ENCODE measurements around the gene NUBP2.
"Not testable (repeated sequence)": the region's sequence is repeated elsewhere in the genome, so short reads cannot be mapped to it uniquely, and the experiment has no call there.

NUBP2 gene

DNA sequence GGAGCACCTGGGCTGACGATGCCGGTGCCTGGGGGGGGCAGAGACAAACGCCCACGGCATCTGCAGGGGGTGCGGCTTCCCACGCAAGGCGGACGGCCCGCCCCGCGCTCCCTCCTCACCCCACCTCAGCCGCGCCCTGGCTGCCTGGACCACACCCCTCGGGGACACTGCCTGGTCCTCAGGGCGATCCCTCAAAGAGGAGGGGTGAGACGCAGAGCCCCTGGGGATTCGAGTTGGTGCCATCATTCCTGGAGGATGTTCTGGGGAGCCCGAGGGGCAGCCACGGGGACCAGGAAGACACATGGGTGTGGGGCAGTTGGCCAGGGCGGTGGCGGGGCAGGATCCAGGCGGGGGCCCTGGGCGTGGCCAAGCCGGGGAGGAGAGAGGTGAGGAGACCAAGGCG, 6.9 kb downstream of the NUBP2 start:
- no peak for TF ChIP-seq POLR2A (IDR thresholded peaks at IDR 0.05; ENCODE audit: low read length)
- no peak for TF ChIP-seq GATA1 (IDR thresholded peaks at IDR 0.05; ENCODE audit: low read depth, low read length)
- no peak for DNase-seq

DNA sequence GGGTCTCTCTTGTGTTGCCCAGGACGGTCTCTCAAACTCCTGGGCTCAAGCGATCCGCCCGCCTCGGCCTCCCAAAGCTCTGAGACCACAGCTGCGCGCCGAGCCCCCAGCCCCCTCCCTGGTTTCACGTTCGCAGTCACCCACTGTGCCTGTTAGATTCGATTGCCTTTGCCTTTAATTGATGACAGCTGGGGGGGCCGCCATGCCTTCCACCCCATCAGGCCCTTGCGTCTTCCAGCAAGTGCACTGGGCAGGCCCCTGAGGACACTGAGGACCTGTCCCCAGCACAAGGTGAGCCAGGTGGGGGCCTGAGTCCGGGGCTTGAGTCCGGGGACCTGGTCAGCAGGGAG, 7.5 kb downstream of the NUBP2 start:
- no peak for DNase-seq

DNA sequence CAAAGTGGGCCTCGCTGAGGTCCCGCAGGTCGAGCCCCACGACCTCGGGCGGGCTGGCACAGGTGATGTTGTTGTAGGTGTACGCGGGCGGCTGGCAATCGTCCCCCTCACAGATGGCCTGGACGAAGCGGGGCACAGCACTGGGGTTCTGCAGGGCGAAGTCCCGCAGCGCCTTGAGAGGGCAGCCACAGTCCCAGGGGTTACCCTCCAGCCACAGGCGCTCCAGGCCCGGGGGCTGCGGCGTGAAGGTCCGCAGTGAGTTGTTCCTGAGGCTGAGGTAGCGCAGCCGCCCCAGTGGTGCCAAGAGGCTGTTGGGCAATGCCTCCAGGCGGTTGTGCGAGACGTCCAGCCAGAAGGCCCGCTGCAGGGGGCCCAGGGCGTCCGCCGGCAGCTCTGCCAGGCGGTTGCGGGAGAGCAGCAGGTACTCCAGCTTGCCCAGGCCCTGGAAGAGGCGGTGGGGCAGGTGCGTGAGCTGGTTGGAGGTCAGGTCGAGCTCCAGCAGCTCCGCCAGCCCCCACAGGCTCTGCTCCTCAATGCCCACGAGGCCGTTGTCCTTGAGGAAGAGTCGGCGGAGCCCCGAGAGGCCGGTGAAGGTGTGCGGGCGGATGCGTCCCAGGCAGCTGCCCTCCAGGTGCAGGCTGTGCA, 8.0 kb downstream of the NUBP2 start:
- DNase-seq, result no peak
- TF ChIP-seq POLR2A (IDR thresholded peaks at IDR 0.05; ENCODE audit: low read length) (no peak), GATA1 (IDR thresholded peaks at IDR 0.05; ENCODE audit: low read depth, low read length) (no peak)

More for the DNA sequence above, 7.5 kb downstream of the NUBP2 start:
- TF ChIP-seq POLR2A (IDR thresholded peaks at IDR 0.05; ENCODE audit: low read length) (no peak), GATA1 (IDR thresholded peaks at IDR 0.05; ENCODE audit: low read depth, low read length) (no peak)

DNA sequence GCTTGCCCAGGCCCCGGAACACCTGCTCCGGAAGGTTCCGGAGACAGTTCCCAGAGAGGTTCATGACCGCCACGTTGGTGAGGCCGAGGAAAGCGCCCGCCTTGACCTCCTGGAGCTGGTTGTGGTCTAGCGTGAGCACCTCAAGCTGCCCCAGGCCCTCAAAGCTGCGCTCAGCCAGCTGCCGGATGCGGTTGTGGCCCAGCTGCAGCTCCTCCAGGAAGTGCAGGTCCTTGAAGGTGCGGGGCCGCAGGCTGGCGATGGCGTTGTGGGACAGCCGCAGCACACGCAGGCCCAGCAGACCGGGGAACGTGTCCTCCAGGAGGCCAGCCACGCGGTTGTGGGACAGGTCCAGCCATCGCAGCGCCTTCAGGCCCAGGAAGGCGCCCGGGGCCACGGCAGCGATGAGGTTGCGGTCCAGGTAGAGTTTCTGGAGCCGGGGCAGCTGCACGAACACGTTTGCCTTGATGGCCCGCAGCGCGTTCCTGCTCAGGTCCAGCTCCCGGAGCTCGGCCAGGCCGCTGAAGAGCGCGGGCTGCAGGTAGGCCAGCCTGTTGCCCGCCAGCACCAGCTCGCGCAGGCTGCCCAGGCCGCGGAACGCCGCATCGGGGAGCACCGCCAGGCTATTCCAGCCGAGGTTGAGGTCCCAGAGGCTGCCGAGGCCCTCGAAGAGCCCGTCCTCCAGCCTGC, 8.6 kb downstream of the NUBP2 start:
- DNase-seq, result no peak
- TF ChIP-seq GATA1 (IDR thresholded peaks at IDR 0.05; ENCODE audit: low read depth, low read length) (no peak), POLR2A (IDR thresholded peaks at IDR 0.05; ENCODE audit: low read length) (no peak)

DNA sequence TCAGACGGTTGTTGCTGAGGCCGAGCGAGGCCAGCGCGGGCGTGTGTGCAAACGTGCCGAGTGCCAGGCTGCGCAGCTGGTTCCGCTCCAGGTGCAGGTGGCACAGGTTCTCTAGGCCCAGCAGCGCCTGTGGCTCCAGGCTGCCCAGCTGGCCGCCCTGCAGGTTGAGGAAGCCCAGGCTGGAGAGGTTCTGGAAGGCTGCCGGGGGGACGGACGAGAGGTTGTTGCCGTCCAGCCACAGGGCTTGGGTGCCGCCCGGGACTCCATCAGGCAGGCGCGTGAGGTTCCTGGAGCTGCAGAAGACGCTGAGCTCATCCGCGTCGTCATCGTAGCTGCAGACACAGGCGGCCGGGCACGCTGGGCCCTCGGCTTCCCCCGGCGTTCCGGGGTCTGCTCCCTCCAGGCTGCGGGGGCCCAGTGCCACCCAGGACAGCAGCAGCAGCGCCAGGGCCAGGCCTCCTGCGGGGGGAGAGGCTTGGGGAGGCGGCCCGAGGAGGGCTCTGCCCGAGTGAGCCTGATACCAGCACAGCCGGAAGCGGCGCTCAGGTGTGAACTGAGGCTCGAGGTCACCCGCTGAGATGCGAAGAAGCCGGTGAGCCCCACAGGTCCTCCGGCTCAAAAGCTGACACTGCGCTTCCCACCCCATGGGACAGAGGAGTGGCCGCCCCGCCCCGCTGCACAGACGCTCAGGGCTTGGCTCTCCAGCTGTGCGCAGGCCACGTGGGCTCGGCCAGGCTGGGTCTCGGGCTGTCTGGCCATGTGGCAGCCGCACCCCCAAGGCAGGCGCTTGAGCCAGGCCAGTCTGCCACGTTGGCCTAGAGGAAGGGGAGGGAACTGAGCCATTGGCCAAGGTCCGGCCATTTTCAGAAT, 9.4 kb downstream of the NUBP2 start:
- TF ChIP-seq GATA1 (IDR thresholded peaks at IDR 0.05; ENCODE audit: low read depth, low read length) (no peak), POLR2A (IDR thresholded peaks at IDR 0.05; ENCODE audit: low read length) (no peak)
- DNase-seq, result no peak

DNA sequence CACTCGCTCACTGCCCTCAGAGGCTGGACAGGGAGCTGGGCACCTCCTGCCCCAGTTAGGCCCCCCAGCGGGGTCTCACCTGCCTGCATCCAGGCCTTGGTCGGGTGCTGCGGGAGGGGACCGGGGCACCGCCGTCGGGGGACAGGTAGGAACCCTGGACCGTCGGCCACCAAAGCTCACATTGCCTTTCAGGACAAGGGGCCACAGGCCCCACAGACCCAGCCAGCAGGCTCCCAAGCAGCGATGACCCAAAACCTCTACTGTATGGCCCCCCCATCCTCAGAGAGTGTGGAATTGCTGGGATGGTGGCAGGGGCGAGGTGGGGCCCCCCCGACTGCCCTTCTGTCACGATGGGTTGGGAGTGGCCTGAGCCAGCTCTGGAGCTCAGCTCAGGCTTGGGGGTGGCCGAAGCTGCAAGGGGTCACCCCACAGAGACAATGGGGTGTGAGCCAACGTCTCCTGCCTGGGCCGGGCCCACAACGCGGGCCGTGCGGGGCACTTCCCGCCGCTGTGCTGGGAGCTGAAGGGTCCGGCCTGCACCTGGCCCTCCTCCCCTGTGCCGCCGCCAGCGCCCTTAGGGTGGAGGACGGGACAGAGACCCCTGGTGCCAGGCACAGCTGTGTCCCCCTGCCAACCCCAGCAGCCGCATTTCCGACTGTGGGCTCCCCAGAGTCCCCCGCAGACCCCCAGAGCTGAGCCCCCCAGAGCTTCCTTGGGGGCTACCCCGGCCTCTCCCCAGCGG, 10.2 kb downstream of the NUBP2 start:
- DNase-seq, result no peak

DNA sequence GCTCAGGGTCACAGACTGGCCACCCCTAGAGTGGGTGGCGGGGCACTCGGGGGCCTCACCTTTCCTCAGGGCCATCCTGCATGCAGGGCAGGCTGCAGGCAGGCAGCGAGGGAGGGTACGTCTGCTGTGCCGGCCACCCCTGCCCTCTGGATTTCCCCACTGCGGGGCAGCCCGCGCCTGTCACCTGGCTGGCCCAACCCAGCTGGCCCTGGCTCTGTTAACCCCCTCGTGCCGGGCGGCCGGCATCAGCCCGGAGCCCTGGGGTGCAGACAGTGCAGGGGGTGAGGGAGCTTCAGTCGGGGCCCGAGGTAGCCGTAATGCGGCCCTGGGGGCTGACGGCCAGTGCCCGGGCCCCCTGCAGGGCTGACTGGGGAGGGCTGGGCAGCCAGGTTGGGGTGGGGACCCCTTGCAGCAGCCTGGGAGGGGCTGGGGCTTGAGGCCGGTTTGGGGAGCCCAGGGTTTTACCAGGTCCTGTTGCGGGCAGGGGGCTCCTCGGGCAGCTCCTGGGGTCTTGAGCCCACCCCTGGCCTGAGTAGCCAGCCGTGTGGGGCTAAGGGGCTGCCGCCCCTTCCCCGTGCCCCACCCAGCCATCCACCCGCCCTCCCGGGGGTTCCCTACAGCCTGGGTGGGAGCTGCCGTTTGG, 10.9 kb downstream of the NUBP2 start, which contains the start of gene IGFALS:
Gene IGFALS, minus strand, starts transcription at position 128 of the 643 bp plus-strand sequence. Its CDS starts 53 bp downstream, at position 75.
- DNase-seq, result no peak
- TF ChIP-seq POLR2A (IDR thresholded peaks at IDR 0.05; ENCODE audit: low read length) (no peak), GATA1 (IDR thresholded peaks at IDR 0.05; ENCODE audit: low read depth, low read length) (no peak)

More for the DNA sequence above, 10.2 kb downstream of the NUBP2 start:
- TF ChIP-seq GATA1 (IDR thresholded peaks at IDR 0.05; ENCODE audit: low read depth, low read length), result no peak
- TF ChIP-seq POLR2A (IDR thresholded peaks at IDR 0.05; ENCODE audit: low read length), result no peak

DNA sequence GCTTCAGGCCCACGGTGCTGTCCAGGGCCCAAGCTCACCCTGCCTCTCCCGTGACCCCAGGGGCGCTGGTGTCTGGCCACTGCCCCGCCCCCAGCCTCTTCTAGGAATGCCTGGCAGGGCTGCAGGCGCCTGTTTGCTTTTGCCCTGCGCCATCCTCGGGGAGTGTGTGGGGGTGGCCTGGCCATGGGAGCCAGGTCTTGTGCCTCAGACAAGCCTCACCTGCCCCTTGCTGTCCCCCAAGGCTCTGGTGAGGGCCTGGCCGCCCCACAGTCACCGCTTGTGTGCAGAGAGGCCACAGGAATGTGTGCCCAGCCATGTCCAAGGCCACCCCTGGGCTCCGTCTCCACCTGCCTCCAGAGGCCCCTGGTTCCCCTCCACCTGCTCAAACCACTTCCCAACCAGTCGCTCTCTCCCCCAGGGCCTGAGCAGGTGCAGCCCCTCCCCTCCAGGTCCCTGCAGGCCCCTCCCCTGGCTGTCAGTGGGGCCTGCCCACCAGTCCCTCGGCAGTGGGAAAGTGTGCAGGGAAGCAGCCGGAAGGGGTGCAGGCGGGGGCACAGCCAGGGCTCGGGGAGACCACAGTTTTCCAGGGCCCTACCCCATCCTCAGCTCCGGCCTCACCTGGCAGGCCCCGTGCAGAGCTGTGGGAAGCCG, 11.6 kb downstream of the NUBP2 start:
- TF ChIP-seq POLR2A (IDR thresholded peaks at IDR 0.05; ENCODE audit: low read length) (no peak), GATA1 (IDR thresholded peaks at IDR 0.05; ENCODE audit: low read depth, low read length) (no peak)
- no peak for DNase-seq

DNA sequence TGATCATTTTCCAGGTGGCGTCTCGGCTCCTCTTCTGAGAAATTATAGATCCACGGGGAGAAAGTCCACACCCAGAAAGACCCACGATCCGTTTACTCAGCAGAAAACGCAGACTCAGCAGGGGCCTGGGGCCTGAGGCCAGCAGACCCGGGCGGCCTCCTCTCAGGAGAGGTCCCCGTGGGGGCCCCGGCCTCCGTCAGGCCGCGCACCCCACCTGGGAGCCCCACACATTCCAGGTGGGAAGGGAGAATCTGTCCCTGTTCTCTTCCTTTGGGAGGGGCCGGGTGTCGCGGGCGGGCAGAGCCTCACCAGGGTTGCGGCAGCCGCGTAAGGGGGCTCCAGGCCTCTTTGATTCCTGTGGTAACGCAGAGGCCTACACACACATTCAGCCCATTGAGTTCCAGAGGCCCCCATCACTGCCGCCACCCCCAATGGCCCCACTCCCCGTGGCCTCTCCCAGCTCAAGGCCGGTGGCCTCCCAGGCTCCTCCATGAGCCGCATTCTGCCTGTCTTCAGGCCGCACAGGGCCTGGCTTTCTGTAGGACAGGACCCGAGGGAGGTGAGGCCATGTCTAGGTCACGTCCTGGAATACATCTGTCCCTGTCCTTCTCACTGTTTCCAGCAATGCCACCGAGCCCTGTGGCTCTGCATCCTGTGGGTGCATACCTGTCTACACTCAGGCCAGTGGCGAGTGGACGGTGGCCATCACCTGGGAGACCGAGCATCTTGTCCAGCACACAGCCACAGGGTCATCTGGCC, 12.3 kb downstream of the NUBP2 start:
- no peak for DNase-seq
- TF ChIP-seq GATA1 (IDR thresholded peaks at IDR 0.05; ENCODE audit: low read depth, low read length), result no peak
- TF ChIP-seq POLR2A (IDR thresholded peaks at IDR 0.05; ENCODE audit: low read length), result no peak

DNA sequence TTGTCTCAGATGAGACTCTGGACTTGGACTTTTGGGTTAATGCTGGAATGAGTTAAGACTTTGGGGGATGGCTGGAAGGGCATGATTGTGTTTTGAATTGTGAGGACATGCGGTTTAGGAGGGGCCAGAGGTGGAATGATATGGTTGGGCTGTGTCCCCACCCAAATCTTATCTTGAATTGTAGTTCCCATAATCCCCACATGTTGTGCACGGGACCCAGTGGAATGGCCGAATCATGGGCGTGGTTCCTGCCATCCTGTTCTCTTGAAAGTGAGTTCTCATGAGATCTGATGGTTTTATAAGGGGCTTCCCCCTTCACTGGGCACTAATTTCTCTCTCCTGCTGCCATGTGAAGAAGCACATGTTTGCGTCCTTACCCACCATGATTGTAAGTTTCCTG, 16.5 kb downstream of the NUBP2 start:
- DNase-seq, result not testable (repeated sequence)

DNA sequence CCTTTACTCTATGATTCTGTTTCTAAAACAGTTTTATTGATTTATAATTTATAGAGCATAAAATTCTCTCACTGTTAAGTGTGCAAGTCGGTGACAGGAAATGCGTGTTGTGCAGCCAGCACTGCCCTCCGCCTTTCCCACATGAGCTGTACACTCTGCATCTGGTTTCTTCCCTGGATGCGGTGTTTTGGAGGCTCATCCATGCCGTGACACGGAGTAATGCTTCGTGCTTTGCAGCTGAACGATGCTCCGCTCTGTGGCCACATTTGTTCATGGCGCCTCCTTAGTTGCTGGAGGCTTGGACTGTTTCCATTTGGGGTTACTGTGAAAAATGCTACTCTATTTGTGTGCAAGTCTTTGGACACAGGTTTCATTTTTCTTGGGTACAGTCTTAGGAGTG, 17.9 kb downstream of the NUBP2 start:
- no peak for DNase-seq
- TF ChIP-seq GATA1 (IDR thresholded peaks at IDR 0.05; ENCODE audit: low read depth, low read length) (no peak), POLR2A (IDR thresholded peaks at IDR 0.05; ENCODE audit: low read length) (no peak)

DNA sequence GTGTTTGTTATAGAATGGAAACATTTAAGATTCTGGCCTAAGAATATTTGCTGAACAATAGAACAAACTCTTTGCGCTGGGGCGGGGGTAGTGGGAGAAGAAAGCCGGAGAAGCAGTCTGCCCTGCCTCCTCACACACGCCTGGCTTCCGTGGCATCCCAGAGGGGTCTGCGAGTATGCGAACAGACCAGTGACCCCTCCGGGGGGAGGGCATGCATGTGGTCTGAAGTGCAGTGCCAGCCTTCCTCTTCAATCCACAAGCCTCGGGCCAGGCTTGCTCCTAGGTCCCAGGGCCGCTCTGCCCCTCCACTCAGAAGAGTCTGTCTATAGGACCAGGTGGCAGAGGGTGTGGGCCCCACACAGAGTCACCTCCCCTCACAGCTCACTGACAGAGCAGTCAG, 24.9 kb downstream of the NUBP2 start:
- DNase-seq, result no peak
- no peak for TF ChIP-seq POLR2A (IDR thresholded peaks at IDR 0.05; ENCODE audit: low read length)
- no peak for TF ChIP-seq GATA1 (IDR thresholded peaks at IDR 0.05; ENCODE audit: low read depth, low read length)
